Activated T-cell treated with anti-CD3 and anti-CD28 coated beads, Interleukin-2, amount 50 U/mL, for 4 hours (primary cell): Measurements from ENCODE around the gene EPN3. TPM values are rescaled to one million over a fixed set of nuclear protein-coding genes. Genes with fewer than 3 reads are reported as not detected.

Source experiments
- ATAC-seq, 2 donors: fragments of 200-7000 bp; cut with Tn5 transposase; one replicate each; pipeline ENCODE4 v1.10.0; 2021
- DNase-seq: peaks from one replicate; pipeline ENCODE4 v3.0.0-alpha.2; 2020
- H3K27me3 Mint-ChIP-seq: one replicate; pipeline ENCODE4 v1.8.0; 2021; ENCODE audit warnings: low read depth, mixed read lengths
- H3K36me3 Mint-ChIP-seq: one replicate; pipeline ENCODE4 v1.8.0; 2022; ENCODE audit warnings: mixed read lengths; ENCODE audit not compliant: insufficient read depth
- H3K4me1 Mint-ChIP-seq: one replicate; pipeline ENCODE4 v1.8.0; 2021; ENCODE audit warnings: low read depth, mixed read lengths
- H3K4me3 Mint-ChIP-seq: one replicate; pipeline ENCODE4 v1.8.0; 2021; ENCODE audit warnings: mild to moderate bottlenecking, moderate library complexity, mixed read lengths
- H3K9me3 Mint-ChIP-seq: one replicate; pipeline ENCODE4 v1.8.0; 2021; ENCODE audit warnings: mixed read lengths
- total RNA-seq, 3 donors: library from RNA; stranded (reverse); gene quantifications; one replicate each; pipeline ENCODE4 v1.2.1, GENCODE V29; 2021

The EPN3 gene
- total RNA-seq, 3 donors from 2014 or later = 0.30 TPM; not detected in 2

GRCh38 chr17:50570528-50570927 is 38.0 kb downstream of the EPN3 start:
- no peak for ATAC-seq
- Mint-ChIP-seq H3K9me3 (no peaks in the 10 kb centered on the region), H3K36me3 (no peaks in the 10 kb centered on the region), H3K4me1 (peaks cover 4% of the 10 kb centered on the region), H3K4me3 (no peak overlapping the region), H3K27me3 (peaks cover 29% of the 10 kb centered on the region)
- no peak for DNase-seq

- peaks cover 18% of the 10 kb centered on the region for H3K27me3 Mint-ChIP-seq
Measured at GRCh38 chr17:50571681-50572080, 39.1 kb downstream of the EPN3 start.

GRCh38 chr17:50572541-50572940 is 40.0 kb downstream of the EPN3 start:
- Mint-ChIP-seq H3K27me3 (peaks cover 14% of the 10 kb centered on the region), H3K4me3 (no peak overlapping the region), H3K9me3 (no peaks in the 10 kb centered on the region), H3K4me1 (no peaks in the 10 kb centered on the region), H3K36me3 (no peaks in the 10 kb centered on the region)
- no peak for ATAC-seq
- no peak for DNase-seq

More at GRCh38 chr17:50571681-50572080, 39.1 kb downstream of the EPN3 start:
- ATAC-seq (no peak), DNase-seq (no peak)
- Mint-ChIP-seq H3K36me3 (no peaks in the 10 kb centered on the region), H3K4me3 (no peak overlapping the region), H3K9me3 (no peaks in the 10 kb centered on the region), H3K4me1 (no peaks in the 10 kb centered on the region)

DNA sequence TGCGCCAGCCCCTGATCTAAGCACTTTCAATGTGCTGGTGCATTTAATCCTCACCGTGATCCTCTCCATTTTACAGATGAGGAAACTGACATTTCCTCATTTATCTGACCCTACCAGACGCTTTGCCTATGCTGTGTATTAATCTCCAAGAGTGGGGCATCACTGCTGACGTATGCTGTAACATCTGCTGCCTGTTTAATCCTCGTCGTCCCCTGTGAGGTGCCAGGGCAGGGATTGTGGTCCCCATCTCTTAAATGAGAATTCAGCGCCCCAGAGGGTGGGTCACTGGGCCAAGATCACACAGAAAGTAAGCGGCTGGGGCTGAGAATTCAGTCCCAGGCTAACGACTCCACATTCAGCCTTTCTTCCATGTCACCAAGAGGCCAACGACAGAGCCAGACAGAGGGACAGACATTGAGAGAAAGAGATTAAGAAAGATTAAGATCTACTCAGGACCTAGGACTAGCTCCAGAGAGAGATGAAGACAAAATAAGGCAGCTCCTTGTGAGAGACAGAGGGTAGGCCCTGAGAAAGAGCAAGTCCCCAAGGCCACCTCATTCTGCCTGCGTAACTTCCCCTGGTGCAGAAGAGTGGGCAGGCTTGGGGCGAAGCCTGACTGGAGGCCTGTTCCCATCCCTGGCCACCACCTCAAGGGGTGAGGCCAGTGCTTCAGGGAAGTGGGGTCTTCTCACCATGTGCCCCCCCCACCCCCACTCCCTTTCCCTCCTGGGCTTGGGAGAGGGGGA is 41.5 kb downstream of the EPN3 start:
- Mint-ChIP-seq H3K4me3 (no peak overlapping the region), H3K9me3 (no peaks in the 10 kb centered on the region), H3K4me1 (no peaks in the 10 kb centered on the region), H3K27me3 (peaks cover 14% of the 10 kb centered on the region), H3K36me3 (no peaks in the 10 kb centered on the region)
- ATAC-seq (no peak), DNase-seq (no peak)

- H3K27me3 Mint-ChIP-seq = peaks cover 13% of the 10 kb centered on the region
- no peaks in the 10 kb centered on the region for H3K4me1 Mint-ChIP-seq
- H3K4me3 Mint-ChIP-seq = no peak overlapping the region
- ATAC-seq = no peak
- DNase-seq = no peak
- no peaks in the 10 kb centered on the region for H3K36me3 Mint-ChIP-seq
- H3K9me3 Mint-ChIP-seq = no peaks in the 10 kb centered on the region
Measured at GRCh38 chr17:50575581-50576210, 43.2 kb downstream of the EPN3 start.

DNA sequence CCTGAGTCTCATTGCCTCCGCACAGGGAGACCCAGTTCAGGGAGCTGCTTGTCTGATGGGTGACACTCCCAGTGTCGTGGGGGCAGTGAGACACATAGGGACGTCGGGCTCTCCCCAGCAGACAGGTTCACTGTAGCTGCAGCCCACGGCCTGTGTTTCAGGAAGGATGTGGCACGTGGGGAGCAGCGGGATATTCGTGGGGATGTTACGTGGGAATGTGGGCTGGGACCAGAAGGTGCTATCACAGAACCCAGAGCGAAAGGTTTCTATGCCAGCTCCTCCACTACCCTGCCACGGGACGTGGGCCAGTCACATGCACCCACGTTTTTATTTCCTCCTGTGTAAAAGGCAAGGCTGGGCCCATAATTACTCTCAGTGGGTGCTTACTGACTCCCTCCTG is 44.3 kb downstream of the EPN3 start:
- Mint-ChIP-seq H3K4me1 (no peaks in the 10 kb centered on the region), H3K9me3 (no peaks in the 10 kb centered on the region), H3K27me3 (peaks cover 13% of the 10 kb centered on the region), H3K4me3 (no peak overlapping the region), H3K36me3 (no peaks in the 10 kb centered on the region)
- DNase-seq (no peak), ATAC-seq (no peak)

GRCh38 chr17:50577451-50577954 is 45.0 kb downstream of the EPN3 start:
- Mint-ChIP-seq H3K36me3 (no peaks in the 10 kb centered on the region), H3K4me1 (no peaks in the 10 kb centered on the region), H3K4me3 (no peak overlapping the region), H3K9me3 (no peaks in the 10 kb centered on the region), H3K27me3 (peaks cover 13% of the 10 kb centered on the region)
- DNase-seq (no peak), ATAC-seq (no peak)

DNA sequence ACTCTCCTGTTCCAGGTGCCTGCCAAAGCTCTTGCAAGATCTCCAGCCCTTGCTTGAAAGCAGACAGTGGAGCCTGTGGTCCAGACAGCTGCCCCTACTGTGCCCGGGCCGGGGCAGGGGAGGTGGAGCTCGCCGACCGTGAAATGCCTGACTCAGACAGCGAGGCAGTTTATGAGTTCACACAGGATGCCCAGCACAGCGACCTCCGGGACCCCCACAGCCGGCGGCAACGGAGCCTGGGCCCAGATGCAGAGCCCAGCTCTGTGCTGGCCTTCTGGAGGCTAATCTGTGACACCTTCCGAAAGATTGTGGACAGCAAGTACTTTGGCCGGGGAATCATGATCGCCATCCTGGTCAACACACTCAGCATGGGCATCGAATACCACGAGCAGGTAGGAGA is 45.6 kb downstream of the EPN3 start:
- Mint-ChIP-seq H3K36me3 (no peaks in the 10 kb centered on the region), H3K4me1 (no peaks in the 10 kb centered on the region), H3K9me3 (no peaks in the 10 kb centered on the region), H3K27me3 (peaks cover 15% of the 10 kb centered on the region), H3K4me3 (no peak overlapping the region)
- no peak for ATAC-seq
- no peak for DNase-seq

GRCh38 chr17:50579399-50579798 is 46.9 kb downstream of the EPN3 start:
- H3K4me1 Mint-ChIP-seq = no peaks in the 10 kb centered on the region
- no peaks in the 10 kb centered on the region for H3K36me3 Mint-ChIP-seq
- no peak overlapping the region for H3K4me3 Mint-ChIP-seq
- DNase-seq = no peak
- H3K9me3 Mint-ChIP-seq = no peaks in the 10 kb centered on the region
- peaks cover 15% of the 10 kb centered on the region for H3K27me3 Mint-ChIP-seq
- no peak for ATAC-seq

DNA sequence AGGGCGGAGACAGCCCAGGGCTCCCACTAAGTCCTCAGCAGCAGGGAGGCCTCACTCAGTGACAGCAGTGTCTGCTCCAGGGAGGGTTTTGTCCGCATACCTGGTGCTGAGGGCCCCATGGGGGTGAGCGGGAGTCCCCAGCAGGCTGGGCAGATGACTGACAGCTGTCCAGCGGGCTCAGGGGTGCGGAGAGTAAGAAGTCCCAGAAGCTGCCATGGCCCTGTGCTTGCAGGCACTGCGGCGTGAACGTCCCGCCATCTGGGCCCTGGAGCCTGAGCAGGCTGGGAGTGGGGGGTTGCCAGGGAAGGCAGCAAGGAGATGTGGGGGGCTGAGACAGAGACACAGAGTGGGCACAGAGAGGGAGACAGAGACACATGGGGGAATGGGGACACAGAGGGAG is 48.1 kb downstream of the EPN3 start:
- Mint-ChIP-seq H3K4me3 (no peak overlapping the region), H3K4me1 (no peaks in the 10 kb centered on the region), H3K36me3 (no peaks in the 10 kb centered on the region), H3K27me3 (peaks cover 15% of the 10 kb centered on the region), H3K9me3 (no peaks in the 10 kb centered on the region)
- no peak for DNase-seq
- no peak for ATAC-seq

DNA sequence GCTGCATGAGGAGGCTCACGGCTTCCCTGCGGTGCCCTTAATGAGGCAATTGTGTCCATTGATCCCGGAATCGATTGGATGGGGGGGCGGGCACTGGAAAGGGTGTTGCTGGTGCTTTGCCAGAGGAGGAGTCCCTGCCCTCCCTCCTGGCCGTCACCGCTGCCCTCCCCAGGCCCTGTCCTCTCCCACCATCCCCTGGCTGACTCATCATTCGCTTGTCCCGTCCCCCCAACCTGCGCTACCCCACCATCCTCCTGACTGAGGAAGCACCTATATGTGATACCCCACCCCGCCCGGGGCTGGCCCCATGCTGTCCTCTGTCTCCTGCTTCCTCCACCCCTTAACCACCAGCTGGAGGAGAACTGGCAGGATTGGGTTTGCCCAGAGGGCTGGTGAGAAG is 48.8 kb downstream of the EPN3 start:
- H3K27me3 Mint-ChIP-seq = peaks cover 15% of the 10 kb centered on the region
- ATAC-seq (no peak), DNase-seq (no peak)
- H3K4me3 Mint-ChIP-seq = no peak overlapping the region
- H3K9me3 Mint-ChIP-seq = no peaks in the 10 kb centered on the region
- H3K36me3 Mint-ChIP-seq = no peaks in the 10 kb centered on the region
- no peaks in the 10 kb centered on the region for H3K4me1 Mint-ChIP-seq

DNA sequence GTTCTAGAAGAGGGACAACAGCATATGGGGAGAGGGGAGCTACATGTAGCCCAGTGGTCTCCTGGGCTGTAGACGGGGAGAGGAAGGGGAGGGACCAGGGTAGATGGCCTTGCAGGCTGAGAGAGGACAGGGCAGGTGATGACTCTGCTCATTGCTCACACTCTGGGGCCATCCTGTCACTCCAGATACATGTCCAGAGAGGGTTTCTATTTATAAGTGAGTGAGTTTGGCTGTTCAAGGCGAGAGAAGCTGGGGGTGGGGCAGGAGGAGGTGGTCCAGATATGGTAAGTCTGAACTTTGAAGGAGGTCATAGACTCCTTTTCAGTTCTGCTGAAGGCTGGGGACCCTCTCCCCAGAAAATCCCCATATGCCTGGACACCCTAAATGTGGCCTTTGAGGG is 50.2 kb downstream of the EPN3 start:
- DNase-seq (no peak), ATAC-seq (no peak)
- Mint-ChIP-seq H3K27me3 (peaks cover 9% of the 10 kb centered on the region), H3K9me3 (no peaks in the 10 kb centered on the region), H3K4me1 (no peaks in the 10 kb centered on the region), H3K4me3 (no peak overlapping the region), H3K36me3 (no peaks in the 10 kb centered on the region)

GRCh38 chr17:50583641-50584040 is 51.1 kb downstream of the EPN3 start:
- Mint-ChIP-seq H3K27me3 (peaks cover 7% of the 10 kb centered on the region), H3K36me3 (no peaks in the 10 kb centered on the region), H3K9me3 (no peaks in the 10 kb centered on the region), H3K4me3 (no peak overlapping the region), H3K4me1 (no peaks in the 10 kb centered on the region)
- DNase-seq = no peak
- ATAC-seq = no peak

GRCh38 chr17:50584116-50584515 is 51.6 kb downstream of the EPN3 start:
- no peaks in the 10 kb centered on the region for H3K9me3 Mint-ChIP-seq
- H3K4me1 Mint-ChIP-seq = no peaks in the 10 kb centered on the region
- no peak overlapping the region for H3K4me3 Mint-ChIP-seq
- DNase-seq (no peak), ATAC-seq (no peak)
- H3K36me3 Mint-ChIP-seq = no peaks in the 10 kb centered on the region
- H3K27me3 Mint-ChIP-seq = peaks cover 6% of the 10 kb centered on the region

GRCh38 chr17:50584749-50585148 is 52.2 kb downstream of the EPN3 start:
- H3K9me3 Mint-ChIP-seq = no peaks in the 10 kb centered on the region
- H3K4me3 Mint-ChIP-seq = no peak overlapping the region
- ATAC-seq (no peak), DNase-seq (no peak)
- H3K36me3 Mint-ChIP-seq = no peaks in the 10 kb centered on the region
- no peaks in the 10 kb centered on the region for H3K4me1 Mint-ChIP-seq
- H3K27me3 Mint-ChIP-seq = peaks cover 6% of the 10 kb centered on the region
